Small intestine (tissue), 7 donors: Measurements from ENCODE around the gene KIF5C. TPM values are rescaled to one million over a fixed set of nuclear protein-coding genes. Genes with fewer than 3 reads are reported as not detected.

Source experiments
- DNase-seq, 2 donors: peaks; one replicate each; pipeline versions ENCODE4 v3.0.0 to v3.0.0-alpha.2; 2013
- FAIRE-seq: peaks from 2 replicates; lab custom pipeline; 2012; peaks lifted over from hg19 to GRCh38; lab: Jason Lieb, UNC
- H3K27ac ChIP-seq, 3 donors: one replicate each; pipeline ENCODE4 v1.5.1; 2013; ENCODE audit warnings: low read length in 2 of 3, mild to moderate bottlenecking in 2 of 3, control low read depth in 1 of 3, inconsistent platforms in 1 of 3, low read depth in 1 of 3, moderate library complexity in 1 of 3
- H3K27me3 ChIP-seq, 3 donors: one replicate each; pipeline ENCODE4 v1.6.1; 2013; ENCODE audit warnings: low read length in 3 of 3, inconsistent platforms in 1 of 3; ENCODE audit not compliant: control insufficient read depth in 3 of 3, insufficient read depth in 3 of 3
- H3K36me3 ChIP-seq, 3 donors: one replicate each; pipeline ENCODE4 v1.6.1; 2013; ENCODE audit warnings: low read length in 3 of 3, inconsistent platforms in 1 of 3, low read depth in 1 of 3, mild to moderate bottlenecking in 1 of 3, moderate library complexity in 1 of 3; ENCODE audit not compliant: control insufficient read depth in 3 of 3, insufficient read depth in 2 of 3
- H3K4me1 ChIP-seq, 3 donors: one replicate each; pipeline ENCODE4 v1.6.1; 2013; ENCODE audit warnings: low read length in 2 of 3, inconsistent platforms in 1 of 3, low read depth in 1 of 3, mild to moderate bottlenecking in 1 of 3, moderate library complexity in 1 of 3; ENCODE audit not compliant: control insufficient read depth in 3 of 3, insufficient read depth in 2 of 3
- H3K4me3 ChIP-seq, 3 donors: one replicate each; pipeline ENCODE4 v1.5.1; 2013; ENCODE audit warnings: low read length in 3 of 3, control low read depth in 1 of 3, inconsistent platforms in 1 of 3, low read depth in 1 of 3, mild to moderate bottlenecking in 1 of 3, moderate library complexity in 1 of 3
- H3K9me3 ChIP-seq, 2 donors: one replicate each; pipeline ENCODE4 v1.6.1; 2013; ENCODE audit warnings: low read depth in 1 of 2, low read length in 1 of 2; ENCODE audit not compliant: control insufficient read depth in 2 of 2, insufficient read depth in 1 of 2
- WGBS, 3 donors: extraction: QIAGEN DNeasy Blood & Tissue Kit; methylation state at CpG; one replicate each; pipeline ENCODE4 v1.1.7; 2013; 5-methylcytosine and 5-hydroxymethylcytosine counted together
- polyA plus RNA-seq, 4 donors: library from polyadenylated mRNA; stranded (reverse) in 3 of 4; unstranded in 1 of 4; fragments of 200-250 nt in 3 of 4; fragments of 120-200 nt in 1 of 4; gene quantifications; one replicate each; pipeline versions ENCODE4 v1.2.1 to v1.2.3, GENCODE V29; 2013
- donor health status: healthy with polysubstance abuse.
- donor health status: control.
- donor health status: control.
- donor health status: Bipolar disorder and iron deficiency.
- donor health status: healthy.

The KIF5C gene
- polyA plus RNA-seq, 4 donors = 0.22 to 6.4 (median 2.4) TPM

GRCh38 chr2:148990968-148991367, 115.9 kb downstream of the KIF5C start:
- FAIRE-seq (no peak), DNase-seq (no peak)
- no peaks in the 10 kb centered on the region for H3K4me1 ChIP-seq
- no peaks in the 10 kb centered on the region for H3K9me3 ChIP-seq
- no peaks in the 10 kb centered on the region for H3K27me3 ChIP-seq
- H3K4me3 ChIP-seq = no peak overlapping the region
- WGBS, 3 donors = 72 to 79% (median 74%) methylated on average over 6 of the region's 6 CpGs
- no peak overlapping the region for H3K27ac ChIP-seq
- H3K36me3 ChIP-seq = no peaks in the 10 kb centered on the region

- H3K9me3 ChIP-seq = no peaks in the 10 kb centered on the region
- no peaks in the 10 kb centered on the region for H3K4me1 ChIP-seq
- DNase-seq = no peak
- FAIRE-seq = no peak
- no peaks in the 10 kb centered on the region for H3K36me3 ChIP-seq
- no peak overlapping the region for H3K4me3 ChIP-seq
- no peaks in the 10 kb centered on the region for H3K27me3 ChIP-seq
- no peak overlapping the region for H3K27ac ChIP-seq
Measured at GRCh38 chr2:148992448-148992847, 117.4 kb downstream of the KIF5C start.

- Histone ChIP-seq H3K4me1 (no peaks in the 10 kb centered on the region), H3K36me3 (no peaks in the 10 kb centered on the region), H3K9me3 (no peaks in the 10 kb centered on the region), H3K27ac (no peak overlapping the region), H3K27me3 (no peaks in the 10 kb centered on the region), H3K4me3 (no peak overlapping the region)
- FAIRE-seq (no peak), DNase-seq (no peak)
- 72 to 86% (median 85%) methylated on average over 3 of the region's 3 CpGs for WGBS, 3 donors
Measured at GRCh38 chr2:148993351-148993750, 118.3 kb downstream of the KIF5C start.

GRCh38 chr2:148994341-148994740, 119.3 kb downstream of the KIF5C start:
- Histone ChIP-seq H3K4me3 (no peak overlapping the region), H3K4me1 (no peaks in the 10 kb centered on the region), H3K27me3 (no peaks in the 10 kb centered on the region), H3K36me3 (no peaks in the 10 kb centered on the region), H3K27ac (no peak overlapping the region), H3K9me3 (no peaks in the 10 kb centered on the region)
- DNase-seq (peak; percentile 46 to 48), FAIRE-seq (no peak)
- 30 to 64% (median 37%) methylated on average over 8 of the region's 8 CpGs for WGBS, 3 donors

GRCh38 chr2:148996805-148997204, 121.8 kb downstream of the KIF5C start:
- DNase-seq = no peak
- no peaks in the 10 kb centered on the region for H3K9me3 ChIP-seq
- peaks cover 0 to 2% (median 0%) of the 10 kb centered on the region in 3 donors for H3K36me3 ChIP-seq
- H3K27ac ChIP-seq = no peak overlapping the region
- no peak overlapping the region for H3K4me3 ChIP-seq
- no peaks in the 10 kb centered on the region for H3K4me1 ChIP-seq
- no peak for FAIRE-seq
- no peaks in the 10 kb centered on the region for H3K27me3 ChIP-seq
- 87 to 92% (median 87%) methylated on average over 6 of the region's 6 CpGs for WGBS, 3 donors

GRCh38 chr2:148998165-148998830, 123.3 kb downstream of the KIF5C start:
- H3K27ac ChIP-seq = no peak overlapping the region
- no peak overlapping the region for H3K4me3 ChIP-seq
- H3K4me1 ChIP-seq = no peaks in the 10 kb centered on the region
- no peak for DNase-seq
- H3K27me3 ChIP-seq = no peaks in the 10 kb centered on the region
- WGBS, 3 donors = 83 to 88% (median 86%) methylated on average over 16 of the region's 16 CpGs
- H3K9me3 ChIP-seq = no peaks in the 10 kb centered on the region
- no peak for FAIRE-seq
- H3K36me3 ChIP-seq = peaks cover 0 to 2% (median 0%) of the 10 kb centered on the region in 3 donors

- no peaks in the 10 kb centered on the region for H3K9me3 ChIP-seq
- DNase-seq = no peak
- WGBS, 3 donors = 92 to 98% (median 95%) methylated on average over 4 of the region's 4 CpGs
- H3K36me3 ChIP-seq = peaks cover 0 to 2% (median 0%) of the 10 kb centered on the region in 3 donors
- H3K27me3 ChIP-seq = no peaks in the 10 kb centered on the region
- H3K4me3 ChIP-seq = no peak overlapping the region
- FAIRE-seq = no peak
- H3K27ac ChIP-seq = no peak overlapping the region
- no peaks in the 10 kb centered on the region for H3K4me1 ChIP-seq
Measured at GRCh38 chr2:148998831-148999200, 123.8 kb downstream of the KIF5C start.

GRCh38 chr2:148999451-148999921, 124.5 kb downstream of the KIF5C start:
- DNase-seq = peak; percentile 60 to 63
- 12 to 35% (median 34%) methylated on average over 7 of the region's 7 CpGs for WGBS, 3 donors
- no peaks in the 10 kb centered on the region for H3K4me1 ChIP-seq

More at GRCh38 chr2:148999451-148999921, 124.5 kb downstream of the KIF5C start:
- Histone ChIP-seq H3K27me3 (no peaks in the 10 kb centered on the region), H3K27ac (peak overlapping the region in 1 of 3 donors; percentile 42), H3K9me3 (no peaks in the 10 kb centered on the region), H3K36me3 (peaks cover 0 to 2% (median 0%) of the 10 kb centered on the region in 3 donors), H3K4me3 (no peak overlapping the region)
- FAIRE-seq = no peak
